ENCODE results near the gene SNX1.

The SNX1 gene

DNA sequence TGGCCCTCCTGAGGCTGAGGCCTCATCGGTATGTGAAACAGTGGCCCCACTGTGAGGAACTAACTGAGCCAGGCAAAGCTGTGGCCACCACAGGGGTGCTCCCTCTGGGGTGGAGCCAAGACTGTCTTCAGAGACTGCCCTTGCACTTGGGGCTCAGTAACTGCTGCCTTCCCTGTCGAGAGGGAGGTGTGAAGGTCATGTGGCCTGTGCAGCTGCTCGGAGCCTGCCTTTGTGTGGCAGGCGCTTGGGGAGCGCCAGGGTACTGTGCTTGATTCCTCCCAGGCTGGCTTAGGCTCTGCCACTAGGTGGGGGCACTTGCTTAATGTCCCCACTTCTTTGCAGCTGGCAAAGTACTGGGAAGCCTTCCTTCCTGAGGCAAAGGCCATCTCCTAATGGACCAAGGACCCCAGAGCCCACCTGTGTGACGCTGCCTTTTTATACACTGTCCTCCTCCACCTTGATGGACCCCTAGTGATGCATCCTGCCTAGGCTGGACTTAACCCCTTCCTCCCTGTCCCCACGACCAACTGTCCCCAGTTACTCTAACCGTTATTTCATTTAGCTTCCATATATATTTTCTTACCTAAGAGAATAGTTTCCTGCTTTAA, 41.5 kb downstream of the SNX1 start:
- Mint-ChIP-seq H3K4me3 (no peak overlapping the region), H3K27me3 (no peaks in the 10 kb centered on the region), H3K4me1 (no peaks in the 10 kb centered on the region), H3K9me3 (no peaks in the 10 kb centered on the region), H3K27ac (no peak overlapping the region), H3K36me3 (peaks cover 40% of the 10 kb centered on the region)
- no peak for DNase-seq
- CTCF ChIA-PET = no interaction called here

GRCh38 chr15:64138331-64138941, 42.7 kb downstream of the SNX1 start:
- Mint-ChIP-seq H3K27me3 (no peaks in the 10 kb centered on the region), H3K4me3 (no peak overlapping the region), H3K4me1 (no peaks in the 10 kb centered on the region), H3K9me3 (no peaks in the 10 kb centered on the region), H3K27ac (no peak overlapping the region), H3K36me3 (peaks cover 35% of the 10 kb centered on the region)
- no peak for DNase-seq
- CTCF ChIA-PET = interaction anchor here (0.8 kb wide), 1 partner anchor 15 kb away, joined by 3 read pairs; no protein-coding TSS in a partner anchor

DNA sequence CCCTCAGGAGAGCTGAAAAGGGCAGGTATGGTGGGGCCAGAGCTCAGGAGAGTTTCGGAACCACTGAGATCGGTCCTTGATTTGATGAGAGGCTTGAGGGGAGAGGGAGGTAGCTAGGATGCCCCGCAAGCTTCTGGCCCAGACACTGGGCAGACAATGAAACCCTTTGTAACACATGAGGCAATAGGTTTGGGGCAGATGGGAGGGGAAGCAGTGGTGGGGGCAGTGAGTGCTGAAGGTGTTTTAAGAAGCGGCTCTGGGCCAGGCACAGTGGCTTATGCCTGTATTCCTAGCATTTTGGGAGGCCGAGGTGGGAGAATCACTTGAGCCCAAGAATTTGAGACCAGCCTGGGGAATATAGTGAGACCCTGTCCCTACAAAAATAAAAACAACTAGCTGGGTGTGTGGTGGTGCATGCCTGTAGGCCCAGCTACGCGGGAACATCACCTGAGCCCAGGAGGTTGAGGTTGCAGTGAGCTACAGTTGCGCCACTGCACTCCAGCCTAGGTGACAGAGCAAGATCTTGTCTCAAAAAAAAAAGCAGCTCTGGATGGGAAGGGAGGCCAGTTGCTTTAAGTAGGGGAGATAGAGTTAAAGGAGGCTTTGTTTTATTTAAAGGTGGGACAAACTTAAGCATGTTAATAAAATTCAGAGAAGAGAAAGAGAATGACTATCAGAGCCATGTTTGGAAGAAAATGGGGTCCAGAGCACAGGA, 46.2 kb downstream of the SNX1 start:
- Mint-ChIP-seq H3K27ac (peak overlapping the region; percentile 25), H3K4me1 (no peaks in the 10 kb centered on the region)
- CTCF ChIA-PET = no interaction called here

GRCh38 chr15:64143276-64143675, 47.5 kb downstream of the SNX1 start:
- Mint-ChIP-seq H3K4me1 (no peaks in the 10 kb centered on the region), H3K27ac (no peak overlapping the region), H3K36me3 (peaks cover 3% of the 10 kb centered on the region), H3K4me3 (no peak overlapping the region), H3K27me3 (no peaks in the 10 kb centered on the region), H3K9me3 (no peaks in the 10 kb centered on the region)
- DNase-seq = no peak
- CTCF ChIA-PET = no interaction called here

More for the DNA sequence above, 46.2 kb downstream of the SNX1 start:
- Mint-ChIP-seq H3K36me3 (peaks cover 12% of the 10 kb centered on the region), H3K4me3 (no peak overlapping the region), H3K9me3 (no peaks in the 10 kb centered on the region), H3K27me3 (no peaks in the 10 kb centered on the region)
- DNase-seq = no peak

DNA sequence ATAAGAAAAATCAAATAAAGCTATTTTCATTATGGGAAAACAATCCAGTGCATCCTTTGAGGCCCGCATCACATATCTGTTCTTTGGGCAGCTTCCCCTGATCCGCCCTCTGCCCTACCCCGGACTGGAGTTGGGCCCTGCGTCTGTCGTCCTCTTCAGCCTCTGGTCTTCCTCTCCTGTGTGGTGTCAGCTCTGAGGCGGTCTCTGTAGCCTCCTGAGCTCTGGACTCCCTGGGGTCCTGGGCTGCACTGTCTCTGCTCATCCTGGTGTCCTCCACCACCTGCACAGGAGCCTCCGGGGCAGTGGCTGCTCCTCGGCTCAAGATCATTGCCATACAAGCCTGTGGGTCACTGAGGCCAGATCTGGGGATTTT, 48.4 kb downstream of the SNX1 start:
- peaks cover 3% of the 10 kb centered on the region for H3K4me1 Mint-ChIP-seq
- no peak overlapping the region for H3K27ac Mint-ChIP-seq
- H3K36me3 Mint-ChIP-seq = peaks cover 3% of the 10 kb centered on the region
- no peaks in the 10 kb centered on the region for H3K27me3 Mint-ChIP-seq
- no peaks in the 10 kb centered on the region for H3K9me3 Mint-ChIP-seq
- CTCF ChIA-PET = interaction anchor here (1.9 kb wide), 1 partner anchor 10 kb away, joined by 11 read pairs; no protein-coding TSS in a partner anchor
- DNase-seq = no peak
- H3K4me3 Mint-ChIP-seq = no peak overlapping the region

DNA sequence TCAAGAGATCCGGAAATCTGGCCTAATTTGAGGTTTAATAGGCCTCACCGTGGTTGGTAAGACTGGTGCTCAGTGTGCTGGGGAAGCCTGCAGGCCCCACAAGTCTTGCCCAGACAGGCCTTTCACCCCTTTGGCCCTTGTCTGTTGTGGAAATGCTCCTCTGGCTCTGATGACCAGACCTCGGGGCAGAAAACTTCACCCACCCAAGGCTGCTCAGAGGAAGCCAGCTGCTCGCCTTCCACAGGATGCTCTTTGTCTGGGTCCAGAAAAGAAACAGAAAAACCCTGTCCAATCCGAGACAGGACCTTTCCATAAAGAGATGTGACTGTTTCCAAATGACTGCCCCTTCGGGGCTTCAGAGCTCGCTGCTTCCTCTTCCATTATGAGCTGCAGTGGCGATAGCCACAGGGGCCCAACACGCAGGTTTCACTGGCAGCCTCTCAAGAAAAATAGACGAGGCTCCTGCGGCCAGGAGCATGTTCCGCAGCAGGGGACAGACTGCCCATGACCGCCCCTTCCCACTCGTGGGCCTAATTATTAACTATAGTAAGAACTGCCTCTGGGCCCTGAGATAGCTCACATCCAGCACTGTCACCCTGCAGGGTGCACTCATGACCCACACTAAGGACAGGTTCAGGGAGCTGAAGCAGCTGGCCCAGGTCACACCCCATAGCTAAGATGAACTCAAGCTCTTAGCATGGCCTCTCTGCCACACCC, 48.9 kb downstream of the SNX1 start:
- H3K4me3 Mint-ChIP-seq = no peak overlapping the region
- H3K27ac Mint-ChIP-seq = no peak overlapping the region
- no peaks in the 10 kb centered on the region for H3K9me3 Mint-ChIP-seq
- CTCF ChIA-PET = interaction anchor here (1.9 kb wide), 1 partner anchor 9 kb away, joined by 11 read pairs; no protein-coding TSS in a partner anchor
- H3K36me3 Mint-ChIP-seq = peaks cover 3% of the 10 kb centered on the region
- DNase-seq = no peak
- H3K27me3 Mint-ChIP-seq = peaks cover 3% of the 10 kb centered on the region
- H3K4me1 Mint-ChIP-seq = peaks cover 8% of the 10 kb centered on the region

GRCh38 chr15:64146041-64146440, 50.3 kb downstream of the SNX1 start:
- H3K4me1 Mint-ChIP-seq = peaks cover 21% of the 10 kb centered on the region
- H3K27ac Mint-ChIP-seq = no peak overlapping the region
- CTCF ChIA-PET = interaction anchor here (1.3 kb wide), 1 partner anchor 15 kb away, joined by 3 read pairs; no protein-coding TSS in a partner anchor

DNA sequence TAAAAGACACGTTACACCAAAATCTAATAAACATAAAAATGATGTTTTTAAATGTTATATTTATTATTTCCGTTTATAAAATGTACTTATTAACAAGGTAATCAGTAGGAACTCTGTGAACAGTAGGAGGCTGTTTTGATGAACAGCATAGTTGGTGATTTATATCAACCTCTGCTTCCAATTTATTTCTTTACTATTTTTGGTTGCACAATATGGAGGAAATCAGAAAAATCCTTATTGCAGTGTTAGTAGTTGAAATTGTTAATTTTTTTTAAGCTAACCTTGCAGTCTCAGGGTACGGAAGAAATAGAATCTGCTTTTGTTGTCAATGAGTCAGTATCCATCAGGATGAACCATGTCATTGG, 50.7 kb downstream of the SNX1 start:
- H3K36me3 Mint-ChIP-seq = peaks cover 3% of the 10 kb centered on the region
- peaks cover 22% of the 10 kb centered on the region for H3K4me1 Mint-ChIP-seq
- H3K27me3 Mint-ChIP-seq = peaks cover 19% of the 10 kb centered on the region
- CTCF ChIA-PET = interaction anchor here (1.3 kb wide), 1 partner anchor 15 kb away, joined by 3 read pairs; no protein-coding TSS in a partner anchor
- DNase-seq = no peak
- H3K9me3 Mint-ChIP-seq = no peaks in the 10 kb centered on the region
- no peak overlapping the region for H3K27ac Mint-ChIP-seq
- H3K4me3 Mint-ChIP-seq = no peak overlapping the region

More at GRCh38 chr15:64146041-64146440, 50.3 kb downstream of the SNX1 start:
- Mint-ChIP-seq H3K36me3 (peaks cover 3% of the 10 kb centered on the region), H3K9me3 (no peaks in the 10 kb centered on the region), H3K27me3 (peaks cover 14% of the 10 kb centered on the region), H3K4me3 (no peak overlapping the region)
- no peak for DNase-seq

DNA sequence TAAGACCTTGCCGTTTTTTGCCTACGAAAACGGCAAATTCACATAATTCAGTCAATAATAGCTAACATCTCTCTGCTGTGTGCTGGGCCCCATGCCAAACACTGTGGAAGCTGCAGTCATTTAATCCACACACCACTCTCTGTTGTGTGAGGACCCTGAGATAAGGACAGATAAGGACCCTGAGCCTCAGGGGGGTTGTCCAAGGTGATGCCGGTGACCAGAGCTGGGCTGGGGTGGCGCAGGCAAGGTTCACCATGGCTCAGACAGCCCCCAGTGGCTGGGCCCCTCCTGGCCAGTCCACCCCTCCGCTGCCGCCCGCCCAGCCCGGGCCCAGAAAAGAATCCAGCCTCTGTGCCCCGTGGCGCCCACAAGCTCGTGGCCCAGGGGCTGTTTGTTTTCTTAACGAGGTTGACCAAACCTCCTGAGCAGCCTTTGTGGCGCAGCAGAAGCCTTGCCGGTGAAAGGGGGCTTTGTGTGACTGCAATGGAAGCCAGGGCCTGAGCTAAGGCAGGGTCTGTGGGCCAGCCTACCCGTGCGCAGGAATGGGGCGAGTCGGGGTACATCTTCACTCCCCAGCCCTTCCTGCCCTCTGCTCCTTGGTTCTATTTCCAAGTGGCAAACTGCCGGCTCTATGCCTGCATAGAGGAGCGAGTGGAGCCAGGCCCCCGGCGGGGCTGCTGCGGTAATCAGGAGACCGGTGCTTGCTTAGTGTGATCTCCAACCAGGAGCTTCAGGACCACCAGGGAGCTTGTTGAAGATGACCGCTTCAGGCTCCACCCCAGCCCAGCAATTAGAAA, 51.3 kb downstream of the SNX1 start:
- H3K4me3 Mint-ChIP-seq = no peak overlapping the region
- no peak for DNase-seq
- no peaks in the 10 kb centered on the region for H3K9me3 Mint-ChIP-seq
- CTCF ChIA-PET = interaction anchor here (1.3 kb wide), 1 partner anchor 14 kb away, joined by 3 read pairs; no protein-coding TSS in a partner anchor
- H3K27me3 Mint-ChIP-seq = peaks cover 24% of the 10 kb centered on the region
- peaks cover 3% of the 10 kb centered on the region for H3K36me3 Mint-ChIP-seq
- H3K4me1 Mint-ChIP-seq = peaks cover 22% of the 10 kb centered on the region
- H3K27ac Mint-ChIP-seq = no peak overlapping the region

- Mint-ChIP-seq H3K9me3 (no peaks in the 10 kb centered on the region), H3K27ac (no peak overlapping the region), H3K4me3 (no peak overlapping the region), H3K4me1 (peaks cover 30% of the 10 kb centered on the region), H3K36me3 (peaks cover 1% of the 10 kb centered on the region), H3K27me3 (peaks cover 35% of the 10 kb centered on the region)
- DNase-seq = no peak
- CTCF ChIA-PET = interaction anchor here (1.0 kb wide), 1 partner anchor 48 kb away, joined by 3 read pairs; no protein-coding TSS in a partner anchor
These were observed 52.4 kb downstream of the SNX1 start for GRCh38 chr15:64148168-64148567.

DNA sequence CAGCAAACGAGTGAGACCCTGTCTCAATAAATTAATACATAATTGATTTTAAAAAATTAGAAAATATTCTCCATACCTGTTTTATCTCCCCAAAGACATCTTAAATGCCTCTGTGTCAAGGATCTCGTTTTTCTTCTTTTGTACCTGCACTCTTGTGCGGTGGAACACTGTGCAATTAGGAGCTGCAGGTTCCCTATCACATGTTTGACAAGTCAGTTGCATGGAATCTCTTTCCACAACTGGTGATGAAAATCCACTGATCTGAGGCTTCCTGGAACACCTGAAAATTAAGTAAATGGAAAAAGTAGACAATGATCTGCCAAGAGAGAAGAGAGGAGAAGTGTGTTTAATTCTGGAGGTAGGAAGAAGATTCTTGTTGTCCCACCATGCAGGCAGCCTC, 52.8 kb downstream of the SNX1 start:
- Mint-ChIP-seq H3K27me3 (peaks cover 39% of the 10 kb centered on the region), H3K9me3 (no peaks in the 10 kb centered on the region), H3K4me3 (no peak overlapping the region), H3K36me3 (peaks cover 1% of the 10 kb centered on the region), H3K27ac (no peak overlapping the region), H3K4me1 (peaks cover 35% of the 10 kb centered on the region)
- no peak for DNase-seq
- CTCF ChIA-PET = interaction anchor here (1.0 kb wide), 1 partner anchor 48 kb away, joined by 3 read pairs; no protein-coding TSS in a partner anchor

GRCh38 chr15:64149424-64149823, 53.6 kb downstream of the SNX1 start:
- CTCF ChIA-PET = interaction anchor here (0.6 to 1.2 kb wide), 7 partner anchors 14 to 538 kb away, joined by 3 to 5 read pairs (median 3); partner anchors contain the start of gene PPIB
- Mint-ChIP-seq H3K27ac (peak overlapping the region; percentile 80), H3K4me3 (peak overlapping the region; percentile 13), H3K4me1 (peaks cover 37% of the 10 kb centered on the region), H3K36me3 (peaks cover 2% of the 10 kb centered on the region), H3K9me3 (no peaks in the 10 kb centered on the region), H3K27me3 (peaks cover 42% of the 10 kb centered on the region)
- peak; percentile 62 for DNase-seq

GRCh38 chr15:64149893-64150578, 54.3 kb downstream of the SNX1 start:
- H3K4me1 Mint-ChIP-seq = peaks cover 37% of the 10 kb centered on the region

More at GRCh38 chr15:64149893-64150578, 54.3 kb downstream of the SNX1 start:
- CTCF ChIA-PET = interaction anchor here (0.6 to 1.2 kb wide), 7 partner anchors 12 to 539 kb away, joined by 3 to 5 read pairs (median 3); partner anchors contain the start of gene PPIB
- Mint-ChIP-seq H3K27me3 (peaks cover 42% of the 10 kb centered on the region), H3K36me3 (peaks cover 3% of the 10 kb centered on the region), H3K9me3 (no peaks in the 10 kb centered on the region), H3K27ac (no peak overlapping the region), H3K4me3 (peak overlapping the region; percentile 27)
- no peak for DNase-seq

Measured in activated naive CD4-positive, alpha-beta T cell treated with anti-CD3 and anti-CD28 coated beads, Interleukin-2, amount 10 ng/mL, durations not matched to agents 7 days and 5 days (primary cell).